Superior temporal gyrus (tissue), 1 donor: ENCODE measurements around the gene ITPKB.
A peak's percentile ranks its signal among the peaks of the same experiment; 100 is the strongest.

ENCODE experiments used
- DNase-seq: peaks from one replicate; pipeline ENCODE4 v3.0.0-alpha.2; 2016; ENCODE audit errors: extremely low spot score

The ITPKB gene

GRCh38 chr1:226706684-226707083 lies 32.4 kb downstream of the ITPKB start:
- DNase-seq: no peak

GRCh38 chr1:226704169-226704937 lies 34.7 kb downstream of the ITPKB start:
- no peak for DNase-seq

- peak; percentile 78 for DNase-seq
These were observed 35.9 kb downstream of the ITPKB start for GRCh38 chr1:226702957-226703831.

- peak; percentile 77 for DNase-seq
These were observed 36.6 kb downstream of the ITPKB start for GRCh38 chr1:226702318-226702956.

GRCh38 chr1:226700861-226701260 lies 38.2 kb downstream of the ITPKB start:
- no peak for DNase-seq

- DNase-seq: no peak
These were observed 39.9 kb downstream of the ITPKB start for GRCh38 chr1:226699166-226699565.

GRCh38 chr1:226698659-226699058 lies 40.4 kb downstream of the ITPKB start:
- no peak for DNase-seq

- no peak for DNase-seq
These were observed 41.0 kb downstream of the ITPKB start for GRCh38 chr1:226697929-226698544.

GRCh38 chr1:226697151-226697928 lies 41.7 kb downstream of the ITPKB start:
- DNase-seq: no peak

- DNase-seq: no peak
These were observed 42.5 kb downstream of the ITPKB start for GRCh38 chr1:226696547-226696946.

- no peak for DNase-seq
These were observed 43.7 kb downstream of the ITPKB start for GRCh38 chr1:226695335-226695900.

- DNase-seq: no peak
These were observed 46.3 kb downstream of the ITPKB start for GRCh38 chr1:226692823-226693222.

- no peak for DNase-seq
These were observed 46.9 kb downstream of the ITPKB start for GRCh38 chr1:226692051-226692792.

- DNase-seq: no peak
These were observed 47.8 kb downstream of the ITPKB start for GRCh38 chr1:226691247-226691646.

GRCh38 chr1:226690460-226690982 lies 48.6 kb downstream of the ITPKB start:
- DNase-seq: no peak

- DNase-seq: peak; percentile 73
These were observed 50.3 kb downstream of the ITPKB start for GRCh38 chr1:226688808-226689207.

GRCh38 chr1:226688056-226688748 lies 50.9 kb downstream of the ITPKB start:
- peak; percentile 87 for DNase-seq

GRCh38 chr1:226687426-226687825 lies 51.7 kb downstream of the ITPKB start:
- DNase-seq: peak; percentile 63
